GM18951 (cell line): Measurements from ENCODE around the gene GAL3ST3.
"Not testable (repeated sequence)": the region's sequence is repeated elsewhere in the genome, so short reads cannot be mapped to it uniquely, and the experiment has no call there.

Experiments used
- POLR2A ChIP-seq: IDR thresholded peaks from 4 replicates; pipeline ENCODE4 v1.6.1; 2011; ENCODE audit warnings: mild to moderate bottlenecking; ENCODE audit not compliant: insufficient read length, insufficient read depth; ENCODE audit errors: extremely low read depth
- in situ Hi-C: fragments of 300-500 bp; cut with MboI; formaldehyde crosslinking; loops from one replicate; pipeline ENCODE4 v1.12.0; 2022; ENCODE audit warnings: low sequenced_read_pairs, mixed read lengths, inconsistent platforms; ENCODE audit not compliant: unreplicated experiment

GAL3ST3 gene

DNA sequence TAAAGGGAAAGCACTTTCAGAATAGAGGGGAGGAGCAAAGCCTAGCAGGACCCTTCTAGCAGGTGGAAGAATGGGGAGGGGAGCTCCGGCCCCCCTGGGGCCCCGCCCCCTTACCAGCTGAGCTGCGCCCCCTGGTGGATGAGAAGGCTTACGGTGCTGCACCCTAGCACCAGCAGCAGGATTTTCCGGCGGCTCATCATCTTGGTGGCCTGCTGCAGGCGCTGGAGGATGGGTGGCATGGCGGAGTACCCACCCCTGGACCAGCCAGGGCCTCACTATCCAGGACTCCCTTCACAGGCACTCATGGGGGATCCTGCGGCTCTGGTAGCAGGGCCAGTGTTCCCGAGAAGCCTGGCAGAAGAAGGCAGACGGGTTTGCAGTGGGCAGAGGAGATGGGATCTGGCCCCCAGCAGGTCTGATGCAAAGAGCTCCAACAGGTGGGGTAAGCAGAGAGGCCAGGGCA, 3.8 kb downstream of the GAL3ST3 start:
- no peak for TF ChIP-seq POLR2A
- in situ Hi-C loops, result no loop called here

DNA sequence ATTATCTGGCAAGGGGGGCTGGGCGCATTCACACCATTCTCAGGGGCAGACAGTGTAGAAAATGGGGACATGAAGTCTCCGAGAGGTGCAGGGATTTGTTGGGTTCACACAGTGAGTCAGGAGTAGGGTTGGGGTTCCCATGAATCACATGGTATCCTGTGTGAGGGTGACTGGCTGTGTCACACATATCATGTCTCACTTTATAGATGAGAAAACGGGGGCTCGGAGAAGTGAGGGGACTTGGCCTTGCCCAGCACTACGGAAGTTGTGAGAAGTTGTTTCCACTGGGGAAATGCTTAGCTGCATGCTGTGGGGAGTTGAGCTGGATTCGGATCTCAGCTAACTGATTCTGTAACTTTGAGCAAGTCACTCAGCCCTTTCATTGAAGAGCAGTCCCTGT, 4.2 kb downstream of the GAL3ST3 start:
- no peak for TF ChIP-seq POLR2A
- in situ Hi-C loops, result no loop called here

DNA sequence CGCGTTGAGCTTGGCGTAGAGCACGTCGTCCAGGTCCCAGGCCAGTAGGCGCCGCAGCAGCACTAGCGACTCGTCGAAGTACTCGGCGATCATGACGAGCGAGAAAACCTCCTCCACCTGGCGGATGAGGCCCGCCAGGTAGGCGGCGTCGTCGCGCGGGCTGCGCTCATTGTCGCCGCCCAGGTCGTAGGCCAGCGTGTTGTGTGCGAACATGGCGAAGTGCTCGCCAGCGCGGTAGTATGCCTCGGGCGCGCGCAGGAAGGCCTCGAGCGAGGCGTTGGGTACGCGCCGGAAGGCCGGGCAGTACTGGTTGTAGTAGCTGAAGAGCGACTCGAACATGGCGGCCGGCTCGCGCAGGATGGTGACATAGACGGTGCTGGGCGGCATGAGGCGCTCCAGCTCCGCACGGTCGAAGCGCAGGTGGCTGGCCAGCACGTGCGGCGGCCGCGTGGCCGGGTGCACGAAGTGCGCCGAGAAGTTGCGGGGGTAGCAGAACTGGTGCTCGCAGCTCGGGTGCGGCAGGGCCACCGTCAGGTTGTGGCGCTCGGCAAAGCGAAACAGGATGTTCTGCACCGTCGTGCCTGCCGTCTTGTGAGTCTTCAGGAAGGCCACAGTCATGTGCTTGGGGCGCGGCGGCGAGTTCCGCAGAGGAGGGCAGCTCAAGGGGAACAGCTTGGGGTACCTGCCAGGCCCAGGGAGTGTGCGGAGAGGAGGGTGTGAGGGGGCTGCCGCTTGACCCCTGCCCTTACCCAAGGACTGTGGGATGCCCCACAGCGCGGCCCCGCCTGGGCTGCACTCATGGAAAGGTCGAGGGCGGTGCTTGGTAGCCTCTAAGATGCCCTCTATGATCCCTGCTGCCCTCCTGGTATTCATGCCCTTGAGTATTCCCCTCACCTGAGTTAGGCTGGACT, 5.7 kb downstream of the GAL3ST3 start:
- TF ChIP-seq POLR2A, result no peak
- in situ Hi-C loops, result no loop called here

DNA sequence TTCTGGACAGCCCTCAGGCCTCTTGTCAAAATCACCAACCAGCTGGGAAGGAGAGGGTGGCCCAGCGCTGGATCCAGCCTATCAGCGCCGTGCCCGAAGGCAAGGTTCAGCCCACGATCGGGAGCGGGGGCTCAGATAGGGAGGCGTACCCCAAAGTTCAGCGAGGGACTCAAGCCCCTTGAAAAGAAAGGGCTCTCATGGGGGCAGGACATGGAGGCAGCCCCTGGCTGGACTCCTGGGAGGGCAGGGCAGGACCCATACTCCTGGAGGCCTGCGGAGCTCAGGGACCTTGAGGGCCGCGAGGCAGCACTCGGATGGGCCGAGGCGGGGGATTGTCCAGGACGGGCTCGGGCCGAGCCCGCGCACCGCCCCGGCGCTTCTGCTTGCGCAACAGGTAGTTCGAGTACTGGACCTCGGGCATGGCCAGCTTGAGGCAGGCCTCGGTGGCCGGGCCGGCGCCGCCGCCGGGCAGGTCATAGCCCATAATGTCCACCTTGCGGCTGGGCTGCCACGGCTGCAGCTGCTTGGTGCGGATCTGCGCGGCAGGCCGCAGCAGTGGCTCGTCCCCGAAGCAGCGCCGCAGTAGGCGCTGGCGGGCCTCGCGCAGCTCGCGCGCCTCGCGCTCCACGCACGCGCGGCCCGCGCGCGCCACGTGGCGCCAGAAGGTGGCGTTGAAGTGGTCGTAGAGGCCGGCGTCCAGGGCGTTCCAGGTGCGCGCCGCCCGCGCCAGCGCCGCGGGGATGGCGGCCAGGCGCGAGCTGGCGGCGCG, 6.5 kb downstream of the GAL3ST3 start:
- in situ Hi-C loops, result no loop called here

DNA sequence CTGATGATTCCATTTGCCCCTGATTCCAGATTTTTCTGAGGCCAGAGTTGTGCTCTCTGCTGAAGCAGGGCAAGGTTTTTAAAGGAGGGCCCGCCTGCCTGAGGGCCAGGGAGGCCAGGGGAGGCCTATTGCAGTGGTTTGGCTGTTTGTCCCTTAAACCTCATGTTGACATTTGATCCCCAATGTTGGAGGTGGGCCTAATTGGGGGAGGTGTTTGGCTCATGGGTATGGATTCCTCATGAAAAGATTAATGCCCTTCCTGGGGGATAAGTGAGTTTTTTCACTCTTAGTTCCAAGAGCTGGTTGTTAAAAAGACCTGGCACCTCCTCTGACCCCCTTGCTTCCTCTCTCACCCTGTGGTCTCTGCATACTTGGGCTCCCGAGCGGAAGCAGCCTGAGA, 9.2 kb downstream of the GAL3ST3 start:
- TF ChIP-seq POLR2A, result no peak
- in situ Hi-C loops, result no loop called here

More for the DNA sequence above, 6.5 kb downstream of the GAL3ST3 start:
- no peak for TF ChIP-seq POLR2A

DNA sequence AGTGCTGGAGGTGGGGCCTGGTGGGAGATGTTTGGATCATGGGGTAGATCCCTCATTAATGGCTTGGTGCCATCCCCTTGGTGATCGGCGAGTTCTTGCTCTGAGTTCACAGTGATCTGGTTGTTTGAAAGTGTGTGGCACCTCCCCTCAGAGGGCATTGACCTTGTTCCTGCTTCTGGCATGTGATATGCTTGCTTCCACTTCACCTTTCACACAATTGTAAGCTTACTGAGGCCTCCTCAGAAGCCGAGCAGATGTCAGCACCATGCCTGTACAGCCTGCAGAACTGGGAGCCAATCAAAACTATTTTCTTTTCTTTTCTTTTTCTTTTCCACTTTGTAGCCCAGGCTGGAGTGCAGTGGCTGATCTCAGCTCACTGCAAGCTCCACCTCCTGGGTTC, 11.6 kb downstream of the GAL3ST3 start:
- no peak for TF ChIP-seq POLR2A
- in situ Hi-C loops, result no loop called here

DNA sequence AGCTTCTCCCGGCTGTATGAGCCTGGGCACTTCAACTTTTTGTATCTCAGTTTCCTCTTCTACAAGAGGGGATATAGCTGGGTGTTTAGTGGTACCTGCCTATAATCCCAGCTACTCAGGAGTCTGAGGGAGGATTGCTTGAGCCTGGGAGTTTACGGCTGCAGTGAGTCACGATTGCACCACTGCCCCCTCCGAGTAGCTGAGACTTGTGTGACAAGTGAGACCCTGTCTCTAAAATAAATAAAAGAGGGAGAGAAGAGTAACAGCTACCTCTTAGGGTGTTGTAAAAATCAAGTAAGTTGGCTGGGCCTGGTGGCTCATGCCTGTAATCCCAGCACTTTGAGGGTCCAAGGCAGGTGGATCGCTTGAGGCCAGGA, 12.6 kb downstream of the GAL3ST3 start:
- in situ Hi-C loops, result no loop called here

DNA sequence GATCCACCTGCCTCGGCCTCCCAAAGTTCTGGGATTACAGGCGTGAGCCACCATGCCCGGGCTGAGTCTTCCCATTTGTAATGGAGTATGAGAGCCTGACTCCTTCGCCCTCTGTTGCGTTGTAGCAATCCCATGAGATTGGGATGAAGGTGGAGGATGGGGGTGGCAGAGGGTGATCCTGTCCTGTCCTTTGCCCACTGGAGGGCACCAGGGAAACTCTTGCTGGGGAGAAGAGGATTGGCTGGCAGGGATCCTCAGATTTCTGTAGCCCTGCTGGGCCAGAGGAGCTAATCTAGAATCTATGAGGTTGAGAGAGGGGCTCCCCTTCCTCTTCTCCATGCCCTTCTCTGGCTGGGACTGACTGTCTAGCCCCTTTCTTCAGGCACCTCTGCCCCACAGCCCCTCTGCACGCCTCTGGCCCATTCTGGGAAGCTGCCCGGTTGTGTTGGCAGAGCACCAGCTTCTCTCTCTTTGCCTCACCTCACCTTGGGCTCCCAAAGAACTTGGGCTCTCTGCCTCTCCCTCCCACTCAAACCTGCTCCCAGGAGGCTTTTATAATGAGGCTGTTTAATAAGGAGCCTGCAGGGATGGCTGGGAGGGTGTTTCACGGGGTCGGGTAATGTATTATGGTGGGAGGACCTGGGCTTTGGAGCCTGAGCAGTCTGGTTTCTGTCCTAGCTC, 13.2 kb downstream of the GAL3ST3 start:
- in situ Hi-C loops, result no loop called here
- TF ChIP-seq POLR2A, result no peak

More for the DNA sequence above, 12.6 kb downstream of the GAL3ST3 start:
- TF ChIP-seq POLR2A, result no peak

DNA sequence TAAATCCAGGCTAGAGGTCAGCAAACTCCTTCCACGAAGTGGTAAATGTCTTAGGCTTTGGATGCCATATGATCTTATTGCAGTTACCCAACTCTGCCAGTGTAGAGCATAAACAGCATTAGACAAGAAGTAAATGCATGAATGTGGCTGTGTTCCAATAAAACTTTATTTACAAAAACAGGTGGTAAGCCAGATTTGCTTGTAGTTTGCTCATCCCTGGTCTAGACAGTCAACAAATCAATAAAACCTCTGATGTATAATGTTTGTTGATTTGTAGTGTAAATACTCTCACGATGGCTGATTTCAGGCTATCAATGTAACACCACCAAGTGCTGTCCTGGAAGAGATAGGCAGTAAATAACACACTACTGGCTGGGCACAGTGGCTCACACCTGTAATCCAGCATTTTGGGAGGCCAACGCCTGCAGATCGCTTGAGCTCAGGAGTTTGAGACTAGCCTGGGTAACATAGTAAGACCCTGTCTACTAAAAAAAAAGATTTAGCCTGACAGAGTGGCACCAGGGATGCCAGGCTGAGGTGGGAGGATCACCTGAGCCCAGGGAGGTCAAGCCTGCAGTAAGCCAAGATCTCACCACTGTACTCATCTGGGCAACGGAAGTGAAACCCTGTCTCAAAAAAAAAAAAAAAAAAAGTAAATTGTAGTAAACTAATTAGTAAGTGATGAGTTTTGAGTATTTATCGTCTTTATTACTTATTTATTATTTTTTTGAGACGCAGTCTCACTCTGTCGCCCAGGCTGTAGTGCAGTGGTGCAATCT, 15.8 kb downstream of the GAL3ST3 start:
- no peak for TF ChIP-seq POLR2A
- in situ Hi-C loops, result no loop called here

DNA sequence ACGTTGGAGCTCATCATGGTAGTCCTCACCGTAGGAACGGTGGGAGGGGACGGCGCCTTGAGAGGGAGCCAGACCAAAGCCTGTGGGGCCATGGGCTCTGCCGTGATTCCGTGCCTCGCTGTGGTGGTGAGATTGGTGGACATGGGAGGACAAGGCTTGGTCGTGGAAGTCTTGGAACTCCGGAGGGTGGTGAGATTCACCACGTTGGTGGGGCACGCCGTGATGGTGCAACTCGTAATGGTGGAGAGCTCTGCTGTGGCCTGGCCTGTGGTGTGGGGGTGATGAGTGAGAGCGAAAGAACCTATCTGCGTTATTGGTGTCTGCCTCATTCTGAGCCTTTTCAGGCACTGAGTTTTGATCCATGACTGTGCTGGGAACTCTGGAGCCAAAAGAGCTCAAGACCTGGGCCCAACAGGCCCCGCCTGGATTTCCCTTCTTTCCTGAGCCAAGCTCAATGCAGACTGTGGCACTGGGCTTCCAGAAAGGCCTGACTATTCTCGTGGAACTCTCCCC, 22.9 kb downstream of the GAL3ST3 start, which contains the start of gene CATSPER1:
TSS of gene CATSPER1 (minus strand) at position 463 of the 513 bp plus-strand sequence. CDS start at position 363, 100 bp downstream.
- TF ChIP-seq POLR2A, result no peak
- in situ Hi-C loops, result no loop called here

DNA sequence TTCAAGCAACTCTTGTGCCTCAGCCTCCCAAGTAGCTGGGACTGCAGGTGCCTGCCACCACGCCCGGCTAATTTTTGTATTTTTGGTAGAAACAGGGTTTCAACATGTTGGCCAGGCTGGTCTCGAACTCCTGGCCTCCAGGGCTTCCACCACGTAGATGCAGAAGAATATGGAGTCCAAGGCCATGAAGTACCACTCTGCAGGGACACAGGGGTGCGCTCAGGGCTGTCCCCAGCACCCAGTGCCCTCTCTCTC, 25.8 kb downstream of the GAL3ST3 start:
- in situ Hi-C loops, result not testable (repeated sequence)

DNA sequence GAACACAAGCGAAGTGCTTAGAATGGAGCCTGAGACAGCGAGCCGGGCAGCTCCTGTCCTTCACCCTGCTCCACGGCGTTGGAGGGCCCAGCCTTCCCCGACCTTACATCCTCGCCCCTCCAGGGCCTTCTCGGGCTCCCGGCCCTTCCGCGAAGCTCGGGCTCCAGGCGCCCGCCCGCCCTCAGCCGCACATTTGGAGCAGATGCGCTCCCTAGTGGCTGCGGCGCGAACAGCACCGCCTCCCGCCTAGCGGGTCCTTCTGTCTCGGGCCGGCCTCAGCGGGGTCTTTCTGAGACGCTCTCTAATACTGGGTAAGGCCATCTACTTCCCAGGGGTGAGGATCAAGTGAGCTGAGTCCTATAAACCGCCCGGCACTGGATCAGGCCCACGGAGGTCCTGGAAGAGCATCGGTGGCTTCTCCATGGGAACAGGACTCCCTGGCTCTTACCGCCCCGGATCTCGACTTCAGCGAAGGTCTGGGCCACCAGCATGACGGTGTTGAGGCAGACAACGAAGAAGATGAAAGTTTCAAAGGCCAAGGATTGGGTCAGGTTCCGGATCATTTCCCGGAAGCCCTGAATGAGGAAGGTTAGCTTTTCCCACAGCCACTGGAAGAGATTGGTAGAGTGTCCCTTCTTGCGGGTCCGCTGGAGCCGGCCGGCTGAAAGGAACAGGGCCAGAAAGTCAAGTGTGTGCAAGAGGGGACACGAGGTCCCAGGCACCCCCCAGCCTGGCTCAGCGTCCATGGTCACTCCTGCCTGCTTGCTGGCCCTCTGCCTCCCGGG, 26.4 kb downstream of the GAL3ST3 start:
- no peak for TF ChIP-seq POLR2A
- in situ Hi-C loops, result no loop called here
